GM21515 (cell line): ENCODE results near the gene RIMBP2.
A peak's percentile ranks its signal among the peaks of the same experiment; 100 is the strongest.
"Not testable (repeated sequence)": the region's sequence is repeated elsewhere in the genome, so short reads cannot be mapped to it uniquely, and the experiment has no call there.

Source experiments
- ATAC-seq: cut with Tn5 transposase; IDR thresholded peaks from one replicate; pipeline ENCODE4 v1.9.1; 2021; ENCODE audit not compliant: unreplicated experiment

Gene RIMBP2

GRCh38 chr12:130715998-130716968, at the start of gene RIMBP2:
RIMBP2 (minus strand) TSS chr12:130716299; CDS start chr12:130479013, 237,286 bp downstream.
- no peak for ATAC-seq

GRCh38 chr12:130765186-130765659, 49.1 kb upstream of the RIMBP2 start:
- no peak for ATAC-seq

- no peak for ATAC-seq
Measured at GRCh38 chr12:130764475-130765185, 48.5 kb upstream of the RIMBP2 start.

GRCh38 chr12:130764073-130764472, 48.0 kb upstream of the RIMBP2 start:
- no peak for ATAC-seq

GRCh38 chr12:130762319-130762675, 46.2 kb upstream of the RIMBP2 start:
- no peak for ATAC-seq

- ATAC-seq, result no peak
Measured at GRCh38 chr12:130761537-130762318, 45.6 kb upstream of the RIMBP2 start.

GRCh38 chr12:130754234-130754901, 38.3 kb upstream of the RIMBP2 start:
- ATAC-seq, result no peak

- no peak for ATAC-seq
Measured at GRCh38 chr12:130752692-130753230, 36.7 kb upstream of the RIMBP2 start.

GRCh38 chr12:130752037-130752436, 35.9 kb upstream of the RIMBP2 start:
- ATAC-seq, result not testable (repeated sequence)

GRCh38 chr12:130748786-130749185, 32.7 kb upstream of the RIMBP2 start:
- ATAC-seq, result no peak

- peak; percentile 89 for ATAC-seq
Measured at GRCh38 chr12:130747867-130748740, 32.0 kb upstream of the RIMBP2 start.

GRCh38 chr12:130746546-130746945, 30.4 kb upstream of the RIMBP2 start:
- no peak for ATAC-seq

GRCh38 chr12:130745921-130746320, 29.8 kb upstream of the RIMBP2 start:
- no peak for ATAC-seq

GRCh38 chr12:130744274-130744673, 28.2 kb upstream of the RIMBP2 start:
- ATAC-seq, result no peak

GRCh38 chr12:130743606-130744005, 27.5 kb upstream of the RIMBP2 start:
- ATAC-seq, result no peak

GRCh38 chr12:130743176-130743575, 27.1 kb upstream of the RIMBP2 start:
- ATAC-seq, result no peak

GRCh38 chr12:130742716-130743115, 26.6 kb upstream of the RIMBP2 start:
- no peak for ATAC-seq

GRCh38 chr12:130742112-130742511, 26.0 kb upstream of the RIMBP2 start:
- ATAC-seq, result no peak

GRCh38 chr12:130739571-130739970, 23.5 kb upstream of the RIMBP2 start:
- ATAC-seq, result no peak
